ENCODE results near the gene SIGLEC10.

The SIGLEC10 gene

DNA sequence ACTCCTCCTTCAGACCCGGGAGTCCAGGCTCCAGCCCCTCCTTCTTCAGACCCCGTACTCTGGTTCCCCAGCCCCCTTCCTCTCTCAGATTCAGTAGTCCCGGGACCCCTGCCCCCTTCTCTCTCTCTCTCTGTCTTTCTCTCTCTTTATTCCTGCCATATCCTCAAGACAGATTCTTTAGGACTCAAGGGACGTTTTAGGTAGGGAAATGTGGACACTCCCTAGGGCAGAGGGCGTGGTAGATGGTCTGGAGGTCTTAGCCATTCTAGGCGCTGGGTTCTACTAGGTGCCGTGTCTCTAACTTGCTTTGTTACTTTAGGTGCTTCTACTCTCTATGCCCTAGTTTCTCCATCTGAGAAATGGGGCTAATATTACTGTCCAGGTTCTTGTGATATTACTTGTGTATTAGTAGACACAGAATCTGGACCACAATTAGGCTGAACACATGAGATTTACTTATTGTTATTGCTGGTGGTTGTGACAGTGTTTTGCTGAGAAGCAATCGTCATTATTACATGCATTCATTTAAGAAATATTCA lies 26.3 kb downstream of the SIGLEC10 start:
- no peak for DNase-seq

DNA sequence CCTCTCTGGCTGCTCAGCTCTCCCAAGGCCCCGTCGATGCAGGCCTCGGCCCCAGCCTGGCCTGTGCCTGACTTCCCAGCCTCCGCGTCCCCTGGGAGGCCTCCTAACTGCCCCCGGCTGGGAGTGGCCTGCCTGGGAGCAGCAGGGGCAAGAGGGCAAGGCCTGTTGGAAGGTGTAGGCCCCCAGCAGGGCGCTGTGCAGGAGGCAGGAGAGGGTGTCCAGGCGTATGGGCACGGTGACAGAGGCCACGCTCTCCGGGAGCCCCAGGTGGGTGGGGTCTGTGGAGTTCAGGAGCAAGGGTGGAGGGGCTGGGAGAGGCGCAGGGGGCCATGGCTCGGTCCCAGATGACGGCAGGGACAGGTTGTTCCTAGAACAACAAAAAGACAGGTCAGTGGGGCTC lies 28.3 kb downstream of the SIGLEC10 start:
- no peak for DNase-seq

DNA sequence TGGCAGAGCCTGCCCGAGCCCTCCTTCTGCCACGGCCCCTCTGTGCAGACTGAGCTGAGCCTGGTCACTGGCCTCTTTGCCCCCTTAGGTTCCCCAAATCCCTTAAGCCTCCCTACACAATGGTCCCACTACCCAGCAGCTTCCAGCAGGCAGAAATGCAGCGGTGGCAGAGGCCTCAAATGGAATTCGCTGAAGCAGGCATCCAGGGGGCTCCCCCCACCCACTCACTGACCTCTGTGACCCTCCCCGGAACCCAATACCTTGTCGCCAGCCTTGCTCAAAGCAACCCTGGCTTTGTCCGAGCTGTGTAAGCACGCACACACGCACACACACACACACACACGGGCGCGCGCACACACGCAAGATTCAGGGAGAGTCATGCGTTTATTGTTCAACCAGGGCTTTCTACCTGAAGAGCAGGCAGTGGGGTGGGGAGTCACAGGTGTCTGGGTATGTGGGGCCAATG lies 29.5 kb downstream of the SIGLEC10 start, which contains the start of gene LIM2:
Gene LIM2 (minus strand): TSS at position 51 of the 466 bp plus-strand sequence. CDS start 531 bp downstream, outside the sequence.
- DNase-seq = no peak

DNA sequence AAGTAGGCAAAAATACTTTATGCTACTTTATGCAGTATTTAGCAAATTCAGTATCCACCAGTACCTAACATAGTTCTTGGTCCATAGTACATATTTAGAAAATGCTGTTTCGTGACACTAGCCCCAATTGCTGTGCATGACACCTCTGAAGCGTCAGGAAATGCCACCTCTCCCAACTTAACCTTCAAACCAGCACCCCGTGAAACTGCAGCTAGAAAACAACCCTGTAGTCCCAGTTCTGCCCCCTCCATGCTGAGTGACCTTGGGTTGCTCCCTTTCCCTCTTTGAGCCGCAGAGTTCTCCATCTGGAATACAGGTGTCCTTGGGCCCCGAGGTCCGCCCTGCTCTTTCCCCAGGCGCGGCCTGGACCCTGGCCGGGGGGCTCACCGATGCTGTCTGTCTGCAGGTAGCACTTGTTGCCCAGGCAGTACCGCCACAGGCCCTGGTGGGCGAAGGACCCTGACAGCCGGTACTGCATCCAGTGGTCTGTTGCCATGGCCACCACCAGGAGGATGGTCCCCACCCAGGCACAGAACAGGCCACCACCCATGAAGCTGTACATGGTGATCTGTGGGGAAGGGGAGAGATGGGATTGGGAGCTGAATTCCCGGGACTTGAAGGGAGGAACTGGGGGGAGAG lies 30.4 kb downstream of the SIGLEC10 start:
- DNase-seq = no peak

DNA sequence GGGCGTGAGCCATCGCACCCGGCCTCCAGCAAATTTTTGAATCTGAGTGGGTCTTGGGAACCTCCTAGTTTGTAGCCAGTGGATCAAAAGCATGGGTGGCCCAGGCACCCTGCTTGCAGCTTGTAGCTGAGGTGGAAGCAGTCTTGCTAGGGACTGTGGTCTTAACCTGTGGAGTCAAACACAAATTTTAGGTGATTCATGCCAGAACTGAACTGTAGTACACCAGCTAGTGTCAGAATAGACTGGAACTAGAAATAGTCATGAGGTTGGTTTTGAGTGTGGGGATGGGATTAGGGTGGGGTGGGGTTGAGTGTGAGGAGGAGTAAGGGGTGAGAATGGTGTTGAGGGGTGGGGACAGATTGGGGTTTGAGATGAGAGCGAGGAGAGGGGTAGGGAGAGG lies 35.4 kb downstream of the SIGLEC10 start:
- no peak for DNase-seq

DNA sequence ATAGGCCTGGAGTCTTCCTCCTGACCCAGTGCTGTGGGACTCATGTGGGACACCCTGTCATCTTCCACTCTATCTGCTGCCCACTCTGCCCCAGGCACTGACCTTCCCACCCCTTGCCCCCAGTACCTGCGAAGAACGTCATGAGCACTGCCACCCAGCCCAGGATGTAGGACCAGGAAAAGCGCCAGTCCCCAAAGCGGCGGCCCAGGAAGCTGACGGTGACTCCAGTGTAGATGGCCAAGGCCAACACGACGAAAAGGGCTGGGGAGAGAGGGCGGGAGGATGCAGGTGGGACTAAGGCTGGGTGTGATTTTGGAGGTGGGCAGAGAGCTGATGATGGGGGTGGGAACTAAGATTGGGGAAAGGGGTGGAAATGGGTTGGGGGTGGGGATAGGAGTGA lies 37.1 kb downstream of the SIGLEC10 start:
- no peak for DNase-seq

DNA sequence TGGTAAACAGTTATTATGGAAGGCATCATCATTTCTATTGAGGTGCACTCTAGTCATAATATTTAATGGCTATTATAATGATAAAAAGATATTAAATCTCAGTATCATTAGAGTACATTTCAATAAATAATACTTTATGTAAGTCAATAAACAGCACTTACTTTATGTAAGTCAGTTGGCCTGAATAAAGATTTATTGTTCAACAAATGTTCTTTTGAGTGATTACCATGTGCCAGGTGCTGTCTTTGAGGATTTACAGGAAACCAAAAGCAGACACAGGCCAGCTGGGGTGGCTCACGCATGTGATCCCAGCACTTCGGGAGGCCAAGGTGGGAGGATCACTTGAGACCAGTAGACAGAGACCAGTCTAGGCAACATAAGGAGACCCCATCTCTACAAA lies 40.0 kb downstream of the SIGLEC10 start:
- DNase-seq = no peak

DNA sequence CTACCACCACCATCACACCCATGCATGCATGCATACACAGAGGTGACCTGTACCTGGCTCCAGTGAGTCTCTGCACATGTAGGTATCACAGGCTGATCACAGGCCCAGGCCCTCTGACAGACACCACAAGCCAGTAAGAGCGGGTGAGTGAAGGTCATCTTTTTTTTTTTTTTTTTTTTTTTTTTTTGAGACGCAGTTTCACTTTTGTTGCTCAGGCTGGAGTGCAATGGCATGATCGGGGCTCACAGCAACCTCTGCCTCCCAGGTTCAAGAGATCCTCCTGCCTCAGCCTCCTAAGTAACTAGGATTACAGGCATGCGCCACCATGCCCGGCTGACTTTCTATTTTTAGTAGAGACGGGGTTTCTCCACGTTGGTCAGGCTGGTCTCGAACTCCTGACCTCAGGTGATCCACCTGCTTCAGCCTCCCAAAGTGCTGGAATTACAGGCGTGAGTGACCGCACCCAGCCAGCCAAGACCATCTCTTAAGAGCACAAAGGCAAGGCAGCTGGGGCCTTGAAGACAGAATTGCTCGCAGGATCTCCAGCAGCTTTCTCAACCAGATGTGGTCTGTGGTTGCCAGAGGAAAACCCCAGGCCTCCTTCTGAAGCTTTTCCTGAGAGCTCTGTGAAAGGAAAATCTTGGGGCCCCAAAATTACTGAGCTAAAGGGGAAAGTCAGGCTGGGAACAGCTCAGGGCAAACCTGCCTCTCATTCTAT lies 41.8 kb downstream of the SIGLEC10 start:
- no peak for DNase-seq

DNA sequence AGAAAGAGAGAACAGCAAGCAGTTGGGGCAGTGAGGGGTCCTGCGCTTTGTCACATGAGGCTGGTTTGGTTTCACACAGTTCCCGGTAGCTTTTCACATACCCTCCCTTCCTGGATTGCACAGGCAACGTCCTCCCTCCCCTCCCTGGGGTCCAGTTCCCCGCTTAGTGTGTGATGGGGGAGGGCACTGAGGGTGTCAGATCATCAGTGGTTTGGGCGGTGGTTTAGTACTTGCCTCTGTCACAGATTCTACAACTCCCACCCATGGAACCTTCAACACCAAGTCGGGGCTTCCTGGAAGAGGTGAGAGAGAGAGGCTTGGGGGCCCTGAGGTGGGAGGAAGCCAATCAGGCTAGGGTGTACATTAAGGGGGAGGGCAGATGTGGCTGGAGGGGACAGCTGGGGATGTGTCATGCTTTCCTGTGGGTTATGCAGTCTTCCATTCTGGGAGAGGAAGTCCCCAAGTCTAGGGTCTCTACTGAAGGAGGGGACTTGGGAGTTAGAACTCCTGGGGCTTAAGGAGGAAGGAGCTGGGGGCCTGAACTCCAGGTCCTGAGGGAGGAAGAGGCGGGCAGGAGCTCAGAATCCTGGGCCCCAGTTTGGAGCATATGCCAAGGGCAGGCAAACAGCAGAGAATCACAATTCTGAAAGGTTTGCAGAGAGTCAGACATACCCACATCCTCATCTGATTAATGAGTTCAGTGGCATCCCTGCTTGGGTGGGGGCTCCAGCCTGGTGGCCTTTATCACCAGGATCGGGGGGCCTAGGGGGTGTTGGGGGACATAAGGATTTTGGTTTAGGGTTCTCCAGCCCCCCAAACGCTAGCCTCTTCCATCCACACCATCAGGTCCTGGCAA lies 44.6 kb downstream of the SIGLEC10 start, which contains the start of gene NKG7:
Gene NKG7 (minus strand): TSS at position 6 of the 856 bp plus-strand sequence. CDS start 119 bp downstream, outside the sequence.
- no peak for DNase-seq

DNA sequence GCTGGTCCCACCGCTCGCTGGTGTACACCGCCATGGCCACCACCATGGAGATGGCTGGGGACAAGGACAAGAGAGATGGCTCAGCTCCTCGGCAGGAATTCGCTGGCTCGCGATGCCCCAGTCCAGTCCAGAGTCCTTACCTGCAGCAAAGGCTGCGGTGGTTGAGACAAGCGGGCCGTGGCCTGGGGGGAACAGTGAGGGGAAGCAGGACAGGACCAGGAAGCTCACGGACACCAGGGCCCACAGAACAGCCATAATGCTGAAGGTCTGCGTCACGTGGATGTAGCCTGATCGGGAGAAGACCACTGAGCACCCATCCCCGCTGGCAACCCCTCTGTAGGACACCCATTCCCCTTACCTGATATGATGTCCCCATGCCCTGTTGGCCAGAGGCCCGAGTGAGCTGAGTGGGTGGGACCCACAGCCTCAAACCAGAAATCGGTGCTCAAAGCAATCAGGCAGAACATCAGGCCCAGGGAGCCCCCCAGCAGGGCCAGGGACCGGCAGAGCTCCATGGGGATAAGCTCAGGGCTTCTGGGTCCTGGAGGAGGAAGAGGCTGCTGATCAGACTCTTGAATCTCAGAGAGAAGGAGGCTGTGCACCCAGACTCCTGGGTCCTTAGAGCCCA lies 45.3 kb downstream of the SIGLEC10 start:
- no peak for DNase-seq

DNA sequence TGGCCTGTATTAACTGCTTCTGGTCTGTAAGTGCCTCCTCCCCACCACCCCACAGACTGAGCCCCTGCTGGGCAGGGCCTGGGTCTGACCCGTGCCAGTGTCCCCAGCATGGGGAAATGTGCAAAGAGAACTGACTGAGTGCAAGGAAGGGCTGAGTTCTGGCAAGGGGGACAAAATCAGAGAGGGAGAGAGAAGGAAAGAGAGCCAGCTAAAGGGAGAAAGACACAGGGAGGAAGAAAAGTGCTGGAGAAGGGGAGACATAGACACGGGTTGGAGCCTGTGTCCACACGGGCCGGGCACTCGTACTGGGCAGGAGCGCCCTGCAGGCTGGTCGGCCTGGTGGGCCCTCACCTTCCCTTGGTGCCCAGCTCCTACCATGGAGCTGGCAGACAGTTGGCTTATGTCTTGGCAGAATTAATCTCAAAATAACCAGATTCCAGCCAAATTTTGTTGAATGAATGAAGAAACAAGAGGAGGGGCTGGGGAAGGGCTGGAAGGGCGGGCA lies 46.2 kb downstream of the SIGLEC10 start:
- DNase-seq = no peak

DNA sequence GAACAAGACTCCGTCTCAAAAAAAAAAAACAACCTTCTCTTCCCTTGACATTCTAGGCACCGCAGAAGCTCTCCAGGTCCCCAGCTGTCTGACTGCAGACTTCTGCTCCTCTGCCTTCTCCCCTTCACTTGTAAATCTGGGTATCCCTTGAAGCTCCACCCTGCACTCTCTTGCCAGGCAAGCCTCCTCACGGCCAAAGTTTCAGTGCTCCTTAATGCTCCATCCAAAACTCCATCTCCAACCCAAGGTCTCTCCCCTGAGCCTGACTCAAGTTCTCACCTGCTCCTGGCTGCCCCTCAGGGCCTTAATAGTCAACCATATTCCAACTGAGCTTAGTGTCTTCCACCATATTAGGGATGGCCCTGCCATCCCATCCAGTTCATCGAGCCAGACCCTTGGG lies 47.2 kb downstream of the SIGLEC10 start:
- DNase-seq = no peak

DNA sequence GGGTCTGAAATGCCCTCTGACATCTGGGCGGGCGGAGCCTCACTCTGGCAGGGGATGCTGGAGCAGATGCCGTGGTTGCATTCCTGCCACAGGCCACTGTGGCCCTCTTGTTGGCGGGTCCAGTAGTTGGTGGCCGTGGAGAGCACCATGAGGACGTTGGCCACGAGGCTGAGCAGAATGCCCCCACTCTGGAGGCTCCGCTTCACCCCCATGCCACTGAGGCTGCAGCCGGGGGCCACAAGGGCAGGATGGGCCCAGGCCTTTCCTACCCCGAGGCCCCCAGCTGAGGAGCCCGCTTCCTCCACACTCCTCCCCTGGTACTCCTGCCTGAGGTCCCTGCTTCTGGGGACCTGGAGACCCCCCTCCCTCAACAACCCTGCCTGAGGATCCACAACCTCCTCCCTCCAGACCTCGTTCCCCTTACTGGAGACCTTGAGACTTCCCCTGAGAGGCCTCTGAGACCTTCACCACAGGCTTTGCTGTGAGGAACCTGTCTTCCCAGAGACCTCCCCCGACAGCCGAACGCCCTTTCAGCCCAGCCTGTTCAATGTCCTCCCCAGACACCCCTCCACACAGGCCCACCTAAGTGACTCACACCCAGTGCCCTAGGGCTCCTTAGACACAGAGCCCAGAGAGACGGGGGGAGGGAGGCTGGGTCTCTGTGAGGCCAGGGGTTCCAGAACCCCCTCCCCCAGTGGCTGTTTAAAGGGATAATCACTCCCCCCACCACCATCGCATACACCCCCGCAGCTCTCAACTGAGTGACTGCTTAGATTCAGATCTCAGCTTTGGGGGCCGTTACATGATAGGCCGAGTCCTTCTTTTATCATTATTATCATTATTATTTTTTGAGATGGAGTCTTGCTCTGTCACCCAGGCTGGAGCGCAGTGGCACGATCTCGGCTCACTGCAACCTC lies 48.8 kb downstream of the SIGLEC10 start, which contains the start of gene CLDND2:
Gene CLDND2 (minus strand): TSS at position 638 of the 917 bp plus-strand sequence. CDS start 426 bp downstream, at position 212.
- no peak for DNase-seq

DNA sequence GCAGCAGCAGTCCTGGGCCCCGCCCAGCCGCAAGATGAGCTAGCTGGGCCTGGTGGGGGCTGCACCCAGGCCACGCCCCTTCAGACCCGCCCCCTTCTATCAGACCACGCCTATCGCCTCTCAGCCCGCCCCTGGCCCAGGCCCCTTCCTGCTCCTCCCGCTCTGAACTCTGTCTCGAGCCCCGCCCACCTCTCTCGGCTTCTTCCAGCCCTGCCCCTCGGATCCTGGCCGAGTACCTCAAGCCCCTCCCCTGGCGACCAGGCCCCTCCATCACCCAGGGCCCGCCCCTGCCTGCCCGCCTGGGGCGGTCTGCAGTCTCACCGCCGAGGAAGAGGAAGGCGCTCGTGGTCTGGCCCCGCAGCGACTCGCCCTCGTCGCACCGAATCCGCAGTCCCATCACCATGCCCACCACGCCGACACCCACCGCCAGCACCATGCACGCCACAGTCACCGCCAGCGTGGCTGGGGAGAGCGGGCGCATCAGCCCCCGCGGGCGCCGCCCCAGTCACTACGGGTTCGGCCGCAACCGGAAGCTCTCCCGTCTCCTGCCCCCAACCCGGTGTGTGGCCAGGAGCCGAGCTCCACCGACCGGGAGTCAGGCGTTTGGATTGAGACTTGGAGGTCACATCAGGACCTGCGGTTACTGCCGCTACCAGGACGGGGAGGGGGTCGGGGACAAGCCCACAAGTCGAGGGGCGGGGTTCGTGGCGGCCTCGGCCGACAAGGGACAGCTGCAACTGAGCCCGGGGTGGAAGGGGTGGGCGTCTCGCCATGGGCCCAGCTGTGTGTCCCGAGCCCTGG lies 49.7 kb downstream of the SIGLEC10 start:
- peak; percentile 98 for DNase-seq

DNA sequence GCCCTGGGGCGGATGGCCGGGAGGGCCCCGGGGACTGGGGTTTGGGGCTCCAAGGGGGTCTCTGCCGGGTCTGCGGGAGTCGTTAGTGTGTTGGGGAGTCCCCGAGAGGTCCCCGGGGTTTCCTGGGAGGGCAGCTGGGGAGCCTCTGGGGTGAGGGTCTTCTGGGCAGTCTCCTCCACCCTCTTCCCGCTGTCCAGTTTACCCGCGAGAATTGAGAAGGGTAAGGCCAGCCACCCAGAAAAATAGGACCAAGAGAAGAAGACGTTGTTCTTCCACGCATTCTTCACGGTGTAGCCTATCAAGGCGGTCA lies 50.2 kb downstream of the SIGLEC10 start:
- DNase-seq = no peak

DNA sequence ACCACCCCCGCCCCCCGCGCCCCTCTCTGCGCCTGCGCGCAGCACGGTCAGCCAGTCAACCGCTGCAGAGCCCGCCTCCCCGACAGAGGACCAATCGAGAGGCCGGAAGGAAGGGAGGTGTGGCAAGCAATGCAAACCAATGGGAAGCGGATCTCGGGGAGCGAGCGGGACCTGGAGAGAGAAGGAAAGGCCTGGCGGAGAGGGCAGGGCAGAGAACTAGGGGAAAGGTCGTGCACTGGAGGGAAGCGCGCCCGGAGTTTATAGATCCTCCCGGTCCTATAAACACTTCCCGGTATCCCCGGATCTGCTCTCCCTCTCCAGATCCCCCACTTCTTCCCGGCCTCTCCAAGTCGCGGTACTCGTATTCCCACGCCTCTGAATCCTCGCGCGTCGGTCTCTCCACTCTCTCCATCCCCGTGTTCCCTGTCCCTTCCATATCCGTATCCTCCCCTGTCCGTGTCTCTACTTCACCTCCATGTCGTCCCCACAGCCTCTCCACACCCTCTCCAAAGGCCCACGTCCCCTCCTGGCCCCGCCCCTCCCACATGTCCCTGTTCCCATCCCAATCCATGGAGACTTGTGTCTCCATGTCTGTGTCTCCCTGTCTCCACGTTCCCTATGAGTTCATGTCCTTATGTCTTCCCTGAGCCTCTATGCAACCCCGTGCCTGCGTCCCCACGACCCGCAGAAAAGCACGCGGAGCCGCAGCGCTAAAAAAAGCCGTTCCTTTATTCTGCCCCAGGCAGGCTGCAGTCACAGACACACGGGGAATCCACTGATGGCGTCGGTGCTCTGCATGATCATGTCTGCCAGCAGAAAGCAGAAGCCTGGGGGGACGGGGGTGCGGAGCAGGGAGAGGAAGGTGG lies 50.8 kb downstream of the SIGLEC10 start:
- DNase-seq = peak; percentile 96

DNA sequence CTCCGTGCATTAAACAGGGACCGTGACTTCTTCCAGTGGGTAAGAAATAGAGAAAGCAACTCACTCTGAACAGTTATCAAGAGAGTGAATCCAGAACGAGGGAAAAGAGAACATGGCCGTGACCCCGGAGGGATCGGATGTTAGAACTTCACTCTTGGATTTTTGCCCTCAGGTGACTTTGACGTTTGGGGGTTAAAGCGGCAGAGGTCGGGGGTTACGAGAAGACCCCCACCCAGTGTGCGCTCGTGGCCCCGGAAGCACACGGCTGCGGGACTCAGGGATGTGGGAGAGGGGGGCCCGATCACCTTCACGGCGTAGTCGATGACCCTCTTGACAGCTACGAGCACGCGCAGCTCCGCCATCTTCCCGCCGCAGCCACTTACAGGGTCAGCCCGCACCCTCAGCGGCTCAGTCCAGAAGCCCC lies 51.5 kb downstream of the SIGLEC10 start, which contains the start of gene ETFB:
Gene ETFB (minus strand): TSS at position 424 of the 424 bp plus-strand sequence. CDS start 62 bp downstream, at position 362.
- DNase-seq = no peak

DNA sequence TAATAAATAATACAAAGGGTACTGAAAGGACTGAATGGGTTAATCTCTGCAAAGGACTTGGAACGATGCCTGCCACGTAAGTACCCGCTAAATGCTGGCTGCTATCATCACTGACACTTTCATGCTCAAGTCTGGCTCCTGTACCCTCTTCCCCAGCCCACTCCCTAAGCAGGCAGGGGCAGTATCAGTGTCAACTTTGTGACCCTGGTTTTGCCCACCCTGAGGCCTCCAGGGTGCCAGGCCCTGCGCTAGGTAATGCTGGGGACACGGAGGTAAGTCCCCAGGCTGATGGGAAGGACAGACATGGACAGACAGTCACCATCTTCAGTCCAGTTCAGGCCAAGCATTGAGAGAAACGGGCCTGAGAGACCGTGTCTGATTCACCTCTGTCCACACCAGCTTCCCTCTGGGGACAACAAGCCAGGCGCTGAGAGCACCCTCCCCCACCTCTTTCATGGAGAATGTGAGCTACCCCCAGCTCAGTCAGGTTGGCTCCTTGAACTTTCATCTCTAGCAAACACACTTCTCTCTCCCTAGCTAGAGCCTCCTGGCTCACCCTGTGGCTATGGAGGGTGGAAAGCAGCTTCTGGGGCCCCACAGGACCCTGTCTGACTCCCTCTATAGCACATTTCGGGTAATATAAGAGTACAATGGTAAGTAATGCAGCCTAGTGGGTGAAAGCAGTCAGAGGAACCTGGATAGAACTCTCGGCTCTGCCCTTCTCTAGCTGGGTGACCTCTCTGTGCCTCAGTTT lies 52.1 kb downstream of the SIGLEC10 start:
- no peak for DNase-seq
